Measurements from ENCODE around the gene ADAMTS3. TPM values are rescaled to one million over a fixed set of nuclear protein-coding genes. Genes with fewer than 3 reads are reported as not detected.

Gene ADAMTS3
- polyA plus RNA-seq, 1 donor from 2014 or later, result 0.20 TPM

DNA sequence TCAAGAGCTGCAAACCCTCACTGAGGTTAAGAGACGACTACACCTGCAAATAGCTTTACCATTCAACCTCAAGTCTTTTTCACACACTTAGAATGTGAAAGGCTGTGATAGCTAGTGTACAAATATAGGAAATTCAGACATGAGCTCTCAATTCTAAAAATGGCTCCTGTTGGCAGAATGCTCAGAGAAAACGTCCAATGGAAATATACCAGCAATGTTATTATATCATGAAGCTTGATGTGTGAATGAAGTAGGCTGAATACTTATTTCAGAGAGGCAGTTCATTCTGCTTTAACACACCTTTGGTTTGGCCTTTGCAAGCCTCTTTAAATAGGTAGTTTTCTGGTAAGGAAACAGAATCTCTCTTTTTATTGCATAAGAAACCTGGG, 227.6 kb downstream of the ADAMTS3 start:
- no peaks in the 10 kb centered on the region for H3K79me2 ChIP-seq (replicated peaks; ENCODE audit: insufficient read depth, low read length)
- no peak overlapping the region for H3K4me3 ChIP-seq (ENCODE audit: low read length)
- TF ChIP-seq MXI1 (conservative IDR thresholded peaks at IDR 0.05; ENCODE audit: poor library complexity, severe bottlenecking), result no peak
- no peak for TF ChIP-seq TAF1 (IDR thresholded peaks at IDR 0.05; ENCODE audit: low read depth)
- no peak for TF ChIP-seq CTCF (IDR thresholded peaks at IDR 0.05; ENCODE audit: poor library complexity, severe bottlenecking)
- no peak for TF ChIP-seq REST (IDR thresholded peaks at IDR 0.05; ENCODE audit: borderline replicate concordance)
- TF ChIP-seq SMC3 (conservative IDR thresholded peaks at IDR 0.05; ENCODE audit: poor library complexity), result no peak
- no peak for TF ChIP-seq EZH2 (IDR thresholded peaks at IDR 0.05; ENCODE audit: borderline replicate concordance, insufficient read depth, low read length, poor library complexity, severe bottlenecking)
- TF ChIP-seq EP300 (conservative IDR thresholded peaks at IDR 0.05; ENCODE audit: poor library complexity, severe bottlenecking), result no peak
- TF ChIP-seq POLR2AphosphoS5 (IDR thresholded peaks at IDR 0.05), result no peak
- no peaks in the 10 kb centered on the region for H3K36me3 ChIP-seq (ENCODE audit: insufficient read depth, low read length)
- H3K27me3 ChIP-seq (ENCODE audit: insufficient read depth, low read depth, low read length), result no peaks in the 10 kb centered on the region
- no peak overlapping the region for H2AFZ ChIP-seq (ENCODE audit: low read depth, low read length)
- H3F3A ChIP-seq (ENCODE audit: insufficient read depth, low read length, poor library complexity, severe bottlenecking), result no peaks in the 10 kb centered on the region
- no peaks in the 10 kb centered on the region for H3K9me3 ChIP-seq (ENCODE audit: low read length)
- no peaks in the 10 kb centered on the region for H4K20me1 ChIP-seq (ENCODE audit: insufficient read depth)
- no peak overlapping the region for H3K4me2 ChIP-seq (ENCODE audit: low read length)
- H3K9ac ChIP-seq (ENCODE audit: low read length), result no peak overlapping the region
- H3K27ac ChIP-seq (ENCODE audit: low read length), result no peak overlapping the region
- no peaks in the 10 kb centered on the region for H3K9me2 ChIP-seq (ENCODE audit: insufficient read depth, low read length)

DNA sequence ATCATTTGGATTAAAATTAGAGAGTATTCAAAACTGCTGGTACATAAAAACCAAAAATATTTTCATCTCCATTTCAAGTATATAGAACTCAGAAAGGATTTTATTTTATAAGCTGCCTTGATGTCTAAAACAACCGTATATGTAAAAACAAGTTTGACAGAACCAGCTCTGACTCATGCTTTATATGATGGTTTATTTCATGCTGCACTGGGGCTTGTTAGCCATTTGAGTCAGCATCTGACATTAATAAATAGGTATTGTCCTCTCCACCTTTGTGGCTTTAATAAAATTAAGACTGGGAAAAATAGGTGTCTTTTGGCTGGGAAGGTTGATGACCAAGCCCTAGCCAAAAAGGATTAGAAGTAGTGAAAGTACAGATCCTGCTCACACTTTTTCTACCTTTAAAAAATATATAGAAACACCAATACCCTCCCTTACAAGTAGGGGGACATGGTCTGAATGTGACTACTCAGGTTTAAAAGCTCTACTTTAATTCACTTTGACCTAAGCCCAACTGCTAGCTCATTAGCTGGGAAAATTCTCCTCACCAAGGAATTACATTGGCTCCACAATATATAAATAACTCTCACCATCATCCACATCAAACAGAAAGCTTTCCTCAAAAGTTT, 228.1 kb downstream of the ADAMTS3 start:
- H3K27me3 ChIP-seq (ENCODE audit: insufficient read depth, low read depth, low read length), result no peaks in the 10 kb centered on the region

More for the DNA sequence above, 228.1 kb downstream of the ADAMTS3 start:
- H3K9ac ChIP-seq (ENCODE audit: low read length), result no peak overlapping the region
- no peaks in the 10 kb centered on the region for H3K9me3 ChIP-seq (ENCODE audit: low read length)
- H3F3A ChIP-seq (ENCODE audit: insufficient read depth, low read length, poor library complexity, severe bottlenecking), result no peaks in the 10 kb centered on the region
- H3K4me2 ChIP-seq (ENCODE audit: low read length), result no peak overlapping the region
- no peaks in the 10 kb centered on the region for H3K79me2 ChIP-seq (replicated peaks; ENCODE audit: insufficient read depth, low read length)
- no peaks in the 10 kb centered on the region for H3K36me3 ChIP-seq (ENCODE audit: insufficient read depth, low read length)
- no peak overlapping the region for H3K4me3 ChIP-seq (ENCODE audit: low read length)
- H4K20me1 ChIP-seq (ENCODE audit: insufficient read depth), result no peaks in the 10 kb centered on the region
- no peaks in the 10 kb centered on the region for H3K9me2 ChIP-seq (ENCODE audit: insufficient read depth, low read length)
- no peak overlapping the region for H2AFZ ChIP-seq (ENCODE audit: low read depth, low read length)
- no peak overlapping the region for H3K27ac ChIP-seq (ENCODE audit: low read length)
- TF ChIP-seq CTCF (IDR thresholded peaks at IDR 0.05; ENCODE audit: poor library complexity, severe bottlenecking), result no peak
- no peak for TF ChIP-seq EP300 (conservative IDR thresholded peaks at IDR 0.05; ENCODE audit: poor library complexity, severe bottlenecking)
